Nephron (organoid): ENCODE measurements around the gene ZDHHC19.

Experiments used
- H3K27ac Mint-ChIP-seq, 3 experiments: 2 replicates each; pipeline ENCODE4 v1.8.0; 2020; ENCODE audit warnings: mixed read lengths in 3 of 3, mild to moderate bottlenecking in 2 of 3, moderate library complexity in 1 of 3
- H3K27me3 Mint-ChIP-seq: 2 replicates; pipeline ENCODE4 v1.8.0; 2021; ENCODE audit warnings: low read depth, mild to moderate bottlenecking, moderate library complexity, mixed read lengths
- H3K36me3 Mint-ChIP-seq: 2 replicates; pipeline ENCODE4 v1.8.0; 2020; ENCODE audit warnings: low read depth, mixed read lengths
- H3K4me1 Mint-ChIP-seq: 2 replicates; pipeline ENCODE4 v1.8.0; 2020; ENCODE audit warnings: mixed read lengths
- H3K4me3 Mint-ChIP-seq, 3 experiments: 2 replicates each; pipeline ENCODE4 v1.8.0; 2020; ENCODE audit warnings: mild to moderate bottlenecking in 3 of 3, mixed read lengths in 3 of 3, moderate library complexity in 2 of 3
- H3K9me3 Mint-ChIP-seq: 2 replicates; pipeline ENCODE4 v1.8.0; 2020; ENCODE audit warnings: mixed read lengths
- CTCF ChIP-seq, 3 experiments: fragments of 200-600 bp; sonication (generic); IDR thresholded peaks; one replicate each; pipeline ENCODE4 v1.5.0; 2021; ENCODE audit warnings: antibody characterized with exemption in 3 of 3; ENCODE audit not compliant: unreplicated experiment in 3 of 3

Gene ZDHHC19

GRCh38 chr3:196236223-196236622 lies 25.0 kb upstream of the ZDHHC19 start:
- no peak overlapping the region for H3K4me3 Mint-ChIP-seq
- H3K4me1 Mint-ChIP-seq = no peaks in the 10 kb centered on the region
- no peaks in the 10 kb centered on the region for H3K9me3 Mint-ChIP-seq
- no peak overlapping the region for H3K27ac Mint-ChIP-seq
- no peak for TF ChIP-seq CTCF (IDR thresholded peaks at IDR 0.05; ENCODE audit: unreplicated experiment in 3 of 3)
- H3K36me3 Mint-ChIP-seq = peaks cover 42% of the 10 kb centered on the region
- H3K27me3 Mint-ChIP-seq = no peaks in the 10 kb centered on the region

- no peak overlapping the region for H3K4me3 Mint-ChIP-seq
- no peaks in the 10 kb centered on the region for H3K27me3 Mint-ChIP-seq
- no peaks in the 10 kb centered on the region for H3K9me3 Mint-ChIP-seq
- H3K27ac Mint-ChIP-seq = no peak overlapping the region
- no peaks in the 10 kb centered on the region for H3K4me1 Mint-ChIP-seq
- H3K36me3 Mint-ChIP-seq = peaks cover 39% of the 10 kb centered on the region
- no peak for TF ChIP-seq CTCF (IDR thresholded peaks at IDR 0.05; ENCODE audit: unreplicated experiment in 3 of 3)
Observed at GRCh38 chr3:196235452-196236122, 24.4 kb upstream of the ZDHHC19 start.

- no peak for TF ChIP-seq CTCF (IDR thresholded peaks at IDR 0.05; ENCODE audit: unreplicated experiment in 3 of 3)
- Mint-ChIP-seq H3K4me3 (no peak overlapping the region), H3K27ac (no peak overlapping the region), H3K9me3 (no peaks in the 10 kb centered on the region), H3K36me3 (peaks cover 19% of the 10 kb centered on the region), H3K4me1 (peaks cover under 1% of the 10 kb centered on the region), H3K27me3 (no peaks in the 10 kb centered on the region)
Observed at GRCh38 chr3:196232882-196233251, 21.7 kb upstream of the ZDHHC19 start.

- no peak for TF ChIP-seq CTCF (IDR thresholded peaks at IDR 0.05; ENCODE audit: unreplicated experiment in 3 of 3)
- H3K36me3 Mint-ChIP-seq = peaks cover 16% of the 10 kb centered on the region
- H3K4me3 Mint-ChIP-seq = no peak overlapping the region
- peaks cover 4% of the 10 kb centered on the region for H3K27me3 Mint-ChIP-seq
- no peak overlapping the region for H3K27ac Mint-ChIP-seq
- H3K4me1 Mint-ChIP-seq = peaks cover 5% of the 10 kb centered on the region
- H3K9me3 Mint-ChIP-seq = no peaks in the 10 kb centered on the region
Observed at GRCh38 chr3:196232154-196232881, 21.1 kb upstream of the ZDHHC19 start.

GRCh38 chr3:196227629-196228493 lies 16.7 kb upstream of the ZDHHC19 start:
- Mint-ChIP-seq H3K9me3 (no peaks in the 10 kb centered on the region), H3K36me3 (no peaks in the 10 kb centered on the region), H3K4me3 (peak overlapping the region in 2 of 3 experiments; percentile 6 to 26), H3K27ac (peak overlapping the region in 1 of 3 experiments; percentile 95), H3K4me1 (peaks cover 9% of the 10 kb centered on the region), H3K27me3 (peaks cover 4% of the 10 kb centered on the region)
- TF ChIP-seq CTCF (IDR thresholded peaks at IDR 0.05; ENCODE audit: unreplicated experiment in 3 of 3) = no peak
